ENCODE measurements around the gene CNTLN. TPM values are rescaled to one million over a fixed set of nuclear protein-coding genes. Genes with fewer than 3 reads are reported as not detected.

CNTLN gene
- total and polyA plus RNA-seq, 9 of the 15 experiments (the other 6 are each of a cell fraction or from before 2014, with no cell fraction given): 0.08 TPM; not detected in 8

- Histone ChIP-seq H4K20me1 (replicated peaks; ENCODE audit: control insufficient read depth, insufficient read depth, low read length) (no peaks in the 10 kb centered on the region), H2AFZ (ENCODE audit: low read depth, low read length) (no peak overlapping the region), H3K4me3 (no peak overlapping the region), H3K36me3 (ENCODE audit: control insufficient read depth, insufficient read depth, low read length) (no peaks in the 10 kb centered on the region), H3K4me1 (replicated peaks in 1 of 2; ENCODE audit: control insufficient read depth in 2 of 2, insufficient read depth in 2 of 2, low read length in 2 of 2) (no peaks in the 10 kb centered on the region), H3K79me2 (ENCODE audit: control insufficient read depth, insufficient read depth, low read length) (no peaks in the 10 kb centered on the region), H3K9me1 (ENCODE audit: control insufficient read depth, insufficient read depth, low read length) (no peaks in the 10 kb centered on the region), H3K27ac (ENCODE audit: extremely low read depth, low read depth, low read length) (no peak overlapping the region), H3K9me3 (replicated peaks; ENCODE audit: control insufficient read depth, insufficient read depth, low read depth, low read length) (no peaks in the 10 kb centered on the region), H3K9ac (ENCODE audit: insufficient read depth in 1 of 2, low read depth in 2 of 2, low read length in 2 of 2) (no peak overlapping the region), H3K27me3 (ENCODE audit: control insufficient read depth in 2 of 2, insufficient read depth in 2 of 2, low read length in 2 of 2) (no peaks in the 10 kb centered on the region), H3K4me2 (ENCODE audit: insufficient read depth, low read length) (no peak overlapping the region)
- no peak for ATAC-seq
- no TSS peak for BruUV-seq (replicated peaks)
- ChIA-PET POLR2A (no interaction called here), CTCF (ENCODE audit: low intra/inter-chr PET ratio) (no interaction called here)
- no peak for FAIRE-seq
- WGBS (ENCODE audit: insufficient coverage, low coverage, missing lambda C conversion rate): 0% methylated on average over 4 of the region's 4 CpGs
- in situ Hi-C loops (cut with MboI) (no loop called here), intact Hi-C loops (cut with micrococcal nuclease) (no loop called here)
- DNase-seq (ENCODE audit: extremely low read depth in 1 of 4, low spot score in 3 of 4): no peak
- TF ChIP-seq POLR2A (conservative IDR thresholded peaks at IDR 0.05): no peak
- TF ChIP-seq TCF3 (CRISPR knock-in tag; IDR thresholded peaks at IDR 0.05): no peak
- TF ChIP-seq ZBTB1 (CRISPR knock-in tag; IDR thresholded peaks at IDR 0.05; ENCODE audit: borderline replicate concordance, low read depth): no peak
- no peak for TF ChIP-seq TAF15 (IDR thresholded peaks at IDR 0.05; ENCODE audit: low read depth, low read length)
- no peak for TF ChIP-seq PKNOX1 (IDR thresholded peaks at IDR 0.05)
- no peak for TF ChIP-seq CUX1 (CRISPR knock-in tag; IDR thresholded peaks at IDR 0.05)
- TF ChIP-seq ZNF707 (CRISPR knock-in tag; conservative IDR thresholded peaks at IDR 0.05): no peak
- TF ChIP-seq SIN3A (IDR thresholded peaks at IDR 0.05; ENCODE audit: borderline replicate concordance in 2 of 2, control insufficient read depth in 1 of 2, low read depth in 2 of 2, low read length in 2 of 2): no peak
- no peak for TF ChIP-seq KAT8 (IDR thresholded peaks at IDR 0.05; ENCODE audit: low read depth)
- TF ChIP-seq ADNP (tag; IDR thresholded peaks at IDR 0.05): no peak
- TF ChIP-seq TGIF2 (CRISPR knock-in tag; IDR thresholded peaks at IDR 0.05): no peak
- no peak for TF ChIP-seq CBX3 (IDR thresholded peaks at IDR 0.05; ENCODE audit: borderline replicate concordance in 1 of 2, low read length in 2 of 2)
- TF ChIP-seq HDAC3 (IDR thresholded peaks at IDR 0.05; ENCODE audit: borderline replicate concordance, partially characterized antibody): no peak
- TF ChIP-seq BRD9 (IDR thresholded peaks at IDR 0.05; ENCODE audit: low read depth, partially characterized antibody): no peak
- no peak for TF ChIP-seq BRD4 (IDR thresholded peaks at IDR 0.05)
These were observed 184.0 kb downstream of the CNTLN start for GRCh38 chr9:17318821-17319320.
